A549 (cell line): ENCODE measurements around the gene FMNL2. TPM values are rescaled to one million over a fixed set of nuclear protein-coding genes. Genes with fewer than 3 reads are reported as not detected.

Experiments used
- ATAC-seq, 2 experiments: fragments of 200-7000 bp in 1 of 2; fragments of >200 bp in 1 of 2; cut with Nextera tagmentation in 1 of 2; cut with Tn5 transposase in 1 of 2; 3 replicates each; pipeline versions ENCODE4 v1.8.0 to v1.9.1; 2018 to 2020; ENCODE audit warnings: mild to moderate bottlenecking in 1 of 2, moderate library complexity in 1 of 2
- CTCF ChIA-PET: fragments of 300-600 bp; sonication (Branson Sonifier 250); formaldehyde crosslinking; extraction: SDS; loops from one replicate; lab custom pipeline; 2021; ENCODE audit warnings: antibody characterized with exemption, inconsistent platforms; lab: Yijun Ruan, JAX
- POLR2A ChIA-PET: fragments of 350-600 bp; formaldehyde crosslinking; extraction: SDS; loops from one replicate; lab custom pipeline; 2021; ENCODE audit warnings: antibody characterized with exemption, inconsistent platforms; lab: Yijun Ruan, JAX
- DNase-seq, 2 experiments: peaks; one replicate each; pipeline versions ENCODE4 v3.0.0 to v3.0.0-alpha.2; 2011 to 2016; ENCODE audit warnings: low read depth in 1 of 2, low spot score in 1 of 2
- FAIRE-seq: peaks from 2 replicates; lab custom pipeline; 2011; peaks lifted over from hg19 to GRCh38; lab: Jason Lieb, UNC
- H3K27ac ChIP-seq, 2 experiments: fragments of >200 bp; sonication (Bioruptor Twin); formaldehyde crosslinking; 3 replicates each; pipeline ENCODE4 v1.5.1; 2016 to 2017
- H3K4me1 ChIP-seq: fragments of >200 bp; sonication (Bioruptor Twin); formaldehyde crosslinking; 3 replicates; pipeline ENCODE4 v1.6.1; 2016
- H3K4me2 ChIP-seq: fragments of >200 bp; sonication (Bioruptor Twin); formaldehyde crosslinking; 3 replicates; pipeline ENCODE4 v1.6.1; 2016
- H3K4me3 ChIP-seq: fragments of >200 bp; sonication (Bioruptor Twin); formaldehyde crosslinking; 3 replicates; pipeline ENCODE4 v1.5.1; 2016
- H3K9me3 ChIP-seq: fragments of >200 bp; sonication (Bioruptor Twin); formaldehyde crosslinking; 3 replicates; pipeline ENCODE4 v1.6.1; 2016
- CBX8 ChIP-seq: fragments of 200-600 bp; sonication (generic); IDR thresholded peaks from 2 replicates; pipeline ENCODE4 v1.6.1; 2016
- CEBPB ChIP-seq, 2 experiments: fragments of >200 bp in 1 of 2; sonication (Bioruptor Twin) in 1 of 2; formaldehyde crosslinking in 1 of 2; IDR thresholded peaks; 2 replicates each; pipeline ENCODE4 v1.6.1; 2012 to 2016
- CHD2 ChIP-seq: fragments of 150-350 bp; IDR thresholded peaks from 2 replicates; pipeline ENCODE4 v1.6.1; 2014; ENCODE audit warnings: low read length; ENCODE audit not compliant: partially characterized antibody
- CHD4 ChIP-seq: fragments of 200-600 bp; sonication (generic); IDR thresholded peaks from 2 replicates; pipeline ENCODE4 v1.6.1; 2016; ENCODE audit warnings: antibody characterized with exemption, mild to moderate bottlenecking, borderline replicate concordance
- CTCF ChIP-seq: fragments of >200 bp; sonication (Bioruptor Twin); formaldehyde crosslinking; IDR thresholded peaks from 3 replicates; pipeline ENCODE4 v1.5.1; 2016
- EHF ChIP-seq: fragments of 250-450 bp; sonication (Bioruptor Pico); IDR thresholded peaks from 2 replicates; pipeline ENCODE4 v1.5.0; 2020; ENCODE audit warnings: mild to moderate bottlenecking
- EHMT2 ChIP-seq: fragments of 200-600 bp; sonication (generic); IDR thresholded peaks from 2 replicates; pipeline ENCODE4 v1.6.1; 2016; ENCODE audit warnings: antibody characterized with exemption, low read depth, mild to moderate bottlenecking, moderate library complexity
- ELK1 ChIP-seq: fragments of 150-350 bp; IDR thresholded peaks from 2 replicates; pipeline ENCODE4 v1.6.1; 2014; ENCODE audit warnings: low read depth, mild to moderate bottlenecking, low read length
- EP300 ChIP-seq, 2 experiments: fragments of >200 bp; sonication (Bioruptor Twin); formaldehyde crosslinking; IDR thresholded peaks; 2 replicates in 1 of 2; 3 replicates in 1 of 2; pipeline ENCODE4 v1.6.1; 2016 to 2017
- FOSB ChIP-seq: fragments of 250-450 bp; sonication (Bioruptor Pico); IDR thresholded peaks from 2 replicates; pipeline ENCODE4 v1.5.0; 2020; ENCODE audit warnings: mild to moderate bottlenecking, moderate library complexity
- HES2 ChIP-seq: fragments of >200 bp; sonication (Bioruptor Twin); formaldehyde crosslinking; IDR thresholded peaks from 2 replicates; pipeline ENCODE4 v1.6.1; 2016
- HOXA7 ChIP-seq: fragments of 250-450 bp; sonication (Bioruptor Pico); IDR thresholded peaks from 2 replicates; pipeline ENCODE4 v1.5.0; 2020; ENCODE audit warnings: mild to moderate bottlenecking, moderate library complexity
- JUNB ChIP-seq: fragments of >200 bp; sonication (Bioruptor Twin); formaldehyde crosslinking; IDR thresholded peaks from 2 replicates; pipeline ENCODE4 v1.6.1; 2016
- KDM1A ChIP-seq: fragments of 200-600 bp; sonication (generic); IDR thresholded peaks from 2 replicates; pipeline ENCODE4 v1.6.1; 2016; ENCODE audit warnings: low read depth, mild to moderate bottlenecking
- MAFK ChIP-seq: fragments of 450-650 bp; IDR thresholded peaks from 2 replicates; pipeline ENCODE4 v1.6.1; 2014; ENCODE audit not compliant: partially characterized antibody
- RAD21 ChIP-seq, 2 experiments: fragments of >200 bp in 1 of 2; sonication (Bioruptor Twin) in 1 of 2; formaldehyde crosslinking in 1 of 2; IDR thresholded peaks in 1 of 2; conservative IDR thresholded peaks in 1 of 2; 2 replicates in 1 of 2; 3 replicates in 1 of 2; pipeline ENCODE4 v1.6.1; 2012 to 2018; ENCODE audit warnings: inconsistent platforms in 1 of 2
- RARB ChIP-seq: fragments of 250-450 bp; sonication (Bioruptor Pico); IDR thresholded peaks from 2 replicates; pipeline ENCODE4 v1.8.0; 2021; ENCODE audit warnings: mild to moderate bottlenecking, moderate library complexity
- RCOR1 ChIP-seq: fragments of 150-350 bp; IDR thresholded peaks from 2 replicates; pipeline ENCODE4 v1.6.1; 2014; ENCODE audit warnings: antibody characterized with exemption, low read length, low read depth
- REST ChIP-seq: fragments of 200-600 bp; sonication (generic); IDR thresholded peaks from 2 replicates; pipeline ENCODE4 v1.6.1; 2016; ENCODE audit warnings: antibody characterized with exemption, mild to moderate bottlenecking, moderate library complexity
- RFX5 ChIP-seq: fragments of 450-650 bp; IDR thresholded peaks from 2 replicates; pipeline ENCODE4 v1.7.1; 2014; ENCODE audit warnings: antibody characterized with exemption, mild to moderate bottlenecking, moderate library complexity
- SREBF2 ChIP-seq: fragments of 450-650 bp; IDR thresholded peaks from 2 replicates; pipeline ENCODE4 v1.6.1; 2014; ENCODE audit warnings: mild to moderate bottlenecking, moderate library complexity
- TFCP2L1 ChIP-seq: fragments of 250-450 bp; sonication (Bioruptor Pico); IDR thresholded peaks from 2 replicates; pipeline ENCODE4 v1.5.0; 2021; ENCODE audit warnings: mild to moderate bottlenecking
- TP53 ChIP-seq: fragments of 250-450 bp; sonication (Bioruptor Pico); IDR thresholded peaks from 2 replicates; pipeline ENCODE4 v1.5.0; 2021; ENCODE audit warnings: mild to moderate bottlenecking, moderate library complexity
- WGBS: methylation state at CpG from one replicate; pipeline ENCODE4 v1.1.6; 2017; ENCODE audit errors: missing lambda C conversion rate; 5-methylcytosine and 5-hydroxymethylcytosine counted together
- polyA plus RNA-seq, 4 experiments: library from polyadenylated mRNA; depleted of rRNA in 3 of 4; stranded (reverse); fragments of >200 nt; fragmentation: RNase III in 1 of 4; extraction: RNeasy Plus Mini Kit Qiagen cat#74134 plus additional on column Dnase treatment in 1 of 4; gene quantifications; 2 replicates in 3 of 4; 3 replicates in 1 of 4; pipeline ENCODE4 v1.2.3, GENCODE V29; 2011 to 2017

Gene FMNL2
- polyA plus RNA-seq, 2 of the 4 experiments (the other 2 are of a cell fraction): 27.9 to 36.5 TPM

- no peak for FAIRE-seq
- CTCF ChIA-PET: no interaction called here
- TF ChIP-seq CTCF (0 out of 3 replicates have a peak, but pooled peaks have one; percentile 6), CEBPB (IDR thresholded peaks at IDR 0.05) (no peak)
These were observed 107.0 kb downstream of the FMNL2 start for GRCh38 chr2:152441961-152442360.

GRCh38 chr2:152443771-152444170 is 108.8 kb downstream of the FMNL2 start:
- no peak for TF ChIP-seq CHD4
- TF ChIP-seq ELK1: no peak
- peak; percentile 40 for TF ChIP-seq MAFK
- no peak for TF ChIP-seq RFX5
- TF ChIP-seq EP300 (IDR thresholded peaks at IDR 0.05): no peak
- no peak for TF ChIP-seq CBX8
- no peak for TF ChIP-seq TP53
- FAIRE-seq (no peak), DNase-seq (no peak), ATAC-seq (no peak)
- CTCF ChIA-PET: interaction anchor here (1.0 kb wide), 2 partner anchors 10 to 192 kb away, joined by 3 read pairs; no protein-coding TSS in a partner anchor
- POLR2A ChIA-PET: no interaction called here
- no peaks in the 10 kb centered on the region for H3K9me3 ChIP-seq
- WGBS: 94% methylated on average over 6 of the region's 6 CpGs
- H3K4me2 ChIP-seq: no peak overlapping the region
- no peak overlapping the region for H3K4me3 ChIP-seq
- peaks cover 40% of the 10 kb centered on the region for H3K4me1 ChIP-seq
- H3K27ac ChIP-seq: peak overlapping the region in 1 of 2 experiments; percentile 73; a peak in 3 of 6 replicates

More at GRCh38 chr2:152441961-152442360, 107.0 kb downstream of the FMNL2 start:
- ATAC-seq (no peak), DNase-seq (no peak)
- Histone ChIP-seq H3K4me2 (no peak overlapping the region), H3K4me3 (no peak overlapping the region), H3K27ac (no peak overlapping the region), H3K9me3 (no peaks in the 10 kb centered on the region), H3K4me1 (peaks cover 49% of the 10 kb centered on the region)
- WGBS: 95% methylated on average over 7 of the region's 7 CpGs
- POLR2A ChIA-PET: no interaction called here

- ChIA-PET POLR2A (no interaction called here), CTCF (interaction anchor here (1.0 kb wide), 1 partner anchor 191 kb away, joined by 3 read pairs; no protein-coding TSS in a partner anchor)
- Histone ChIP-seq H3K9me3 (no peaks in the 10 kb centered on the region), H3K4me2 (no peak overlapping the region), H3K4me3 (no peak overlapping the region), H3K27ac (peak overlapping the region in 1 of 2 experiments; percentile 73; a peak in 3 of 6 replicates), H3K4me1 (peaks cover 37% of the 10 kb centered on the region)
- WGBS: 90% methylated on average over 3 of the region's 3 CpGs
- DNase-seq: no peak
- no peak for ATAC-seq
- FAIRE-seq: no peak
- TF ChIP-seq KDM1A: no peak
- no peak for TF ChIP-seq EHMT2
- TF ChIP-seq SREBF2: no peak
- TF ChIP-seq RAD21 (conservative IDR thresholded peaks at IDR 0.05 in 1 of 2, IDR thresholded peaks at IDR 0.05 in 1 of 2): no peak
- TF ChIP-seq HES2: no peak
- TF ChIP-seq RARB (CRISPR knock-in tag): no peak
- TF ChIP-seq TFCP2L1 (CRISPR knock-in tag): no peak
- no peak for TF ChIP-seq CHD2
- no peak for TF ChIP-seq RCOR1
- TF ChIP-seq JUNB: no peak
- no peak for TF ChIP-seq REST
- no peak for TF ChIP-seq HOXA7 (CRISPR knock-in tag)
- TF ChIP-seq CBX8: no peak
- TF ChIP-seq RFX5: no peak
- no peak for TF ChIP-seq FOSB (CRISPR knock-in tag)
- no peak for TF ChIP-seq EHF (CRISPR knock-in tag)
These were observed 109.5 kb downstream of the FMNL2 start for GRCh38 chr2:152444448-152444847.
